Erythroblast (primary cell): ENCODE measurements around the gene SHKBP1.
A peak's percentile ranks its signal among the peaks of the same experiment; 100 is the strongest.

Experiments used
- DNase-seq, 2 experiments: peaks; one replicate each; lab custom pipeline; 2025; lab: John Stamatoyannopoulos, UW
- GATA1 ChIP-seq: IDR thresholded peaks from 2 replicates; pipeline ENCODE4 v1.6.1; 2011; ENCODE audit warnings: low read depth, mild to moderate bottlenecking, control low read depth, low read length, moderate library complexity
- POLR2A ChIP-seq: IDR thresholded peaks from 2 replicates; pipeline ENCODE4 v1.6.1; 2011; ENCODE audit warnings: mild to moderate bottlenecking, low read length

SHKBP1 gene

GRCh38 chr19:40597329-40597838, 20.7 kb downstream of the SHKBP1 start:
- no peak for DNase-seq
- TF ChIP-seq GATA1: no peak
- no peak for TF ChIP-seq POLR2A

- no peak for TF ChIP-seq GATA1
- no peak for TF ChIP-seq POLR2A
- DNase-seq: peak; percentile 82 to 92
Measured at GRCh38 chr19:40598121-40598917, 21.6 kb downstream of the SHKBP1 start.

- no peak for TF ChIP-seq POLR2A
- no peak for TF ChIP-seq GATA1
- DNase-seq: no peak
Measured at GRCh38 chr19:40598918-40599307, 22.2 kb downstream of the SHKBP1 start.

GRCh38 chr19:40599331-40599901, 22.7 kb downstream of the SHKBP1 start:
- peak; percentile 33 to 51 for DNase-seq
- TF ChIP-seq POLR2A: no peak
- no peak for TF ChIP-seq GATA1

- DNase-seq: peak; percentile 50
- no peak for TF ChIP-seq GATA1
- TF ChIP-seq POLR2A: no peak
Measured at GRCh38 chr19:40599902-40600569, 23.4 kb downstream of the SHKBP1 start.

GRCh38 chr19:40600570-40601133, 24.0 kb downstream of the SHKBP1 start:
- TF ChIP-seq GATA1: no peak
- TF ChIP-seq POLR2A: no peak
- peak in 1 of 2 experiments; percentile 50 for DNase-seq

- DNase-seq: peak; percentile 78 to 84
- TF ChIP-seq POLR2A (no peak), GATA1 (no peak)
Measured at GRCh38 chr19:40601134-40601974, 24.7 kb downstream of the SHKBP1 start, which contains the start of gene LTBP4. Gene LTBP4 (plus strand): TSS chr19:40601369. CDS start chr19:40601388, 19 bp downstream.

GRCh38 chr19:40603071-40603388, 26.4 kb downstream of the SHKBP1 start:
- no peak for DNase-seq
- TF ChIP-seq POLR2A (no peak), GATA1 (no peak)

- DNase-seq: peak; percentile 98 to 99
- TF ChIP-seq GATA1 (no peak), POLR2A (peak; percentile 43)
Measured at GRCh38 chr19:40603389-40604170, 26.9 kb downstream of the SHKBP1 start.

- DNase-seq: no peak
- TF ChIP-seq GATA1 (no peak), POLR2A (no peak)
Measured at GRCh38 chr19:40604171-40604646, 27.5 kb downstream of the SHKBP1 start.

- DNase-seq: peak; percentile 44 to 51
- TF ChIP-seq POLR2A: no peak
- TF ChIP-seq GATA1: no peak
Measured at GRCh38 chr19:40604647-40605215, 28.1 kb downstream of the SHKBP1 start.
